ENCODE measurements around the gene C1orf232.

The C1orf232 gene

DNA sequence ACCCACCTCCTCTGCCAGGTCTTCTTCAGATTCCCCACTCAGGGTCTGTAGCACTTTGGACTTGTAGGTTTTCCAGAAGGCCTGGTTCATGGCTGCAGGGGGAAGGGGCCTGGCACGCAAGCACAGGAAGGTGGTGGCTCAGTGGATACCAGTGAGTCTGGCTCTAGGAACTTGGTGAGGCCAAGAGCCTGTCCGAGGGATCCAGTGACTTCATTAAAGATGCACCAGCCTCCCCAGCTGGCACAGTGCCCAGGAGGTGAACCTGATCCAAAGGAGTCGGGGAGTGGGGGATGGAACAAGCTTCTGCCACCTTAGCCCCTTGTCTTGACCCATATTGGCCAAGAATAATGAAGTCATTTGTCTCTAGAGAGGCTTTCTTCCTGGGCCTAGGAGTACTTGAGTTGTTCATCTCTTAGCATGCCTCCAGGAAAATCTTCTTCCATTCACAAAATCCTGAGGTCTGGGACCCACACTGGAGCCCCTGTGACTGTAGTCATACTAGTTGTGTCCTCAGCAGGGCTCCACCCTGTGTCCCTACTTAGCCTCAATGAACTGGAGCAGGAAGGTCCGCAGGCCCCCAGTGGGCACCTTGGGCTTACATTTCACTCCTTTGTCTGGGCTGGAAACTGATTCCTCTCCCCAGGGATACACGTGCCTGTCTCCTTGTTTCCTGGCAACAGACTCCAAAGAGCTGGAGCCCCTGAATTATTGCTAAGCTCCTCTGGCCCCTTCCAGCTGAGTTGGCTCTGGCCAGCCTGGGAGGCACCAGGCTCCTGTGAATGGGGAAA lies at the start of gene C1orf232:
Gene C1orf232 (minus strand): TSS at position 554 of the 788 bp plus-strand sequence. CDS start 464 bp downstream, at position 90.
- DNase-seq (ENCODE audit: low read depth in 2 of 2), result no peak

DNA sequence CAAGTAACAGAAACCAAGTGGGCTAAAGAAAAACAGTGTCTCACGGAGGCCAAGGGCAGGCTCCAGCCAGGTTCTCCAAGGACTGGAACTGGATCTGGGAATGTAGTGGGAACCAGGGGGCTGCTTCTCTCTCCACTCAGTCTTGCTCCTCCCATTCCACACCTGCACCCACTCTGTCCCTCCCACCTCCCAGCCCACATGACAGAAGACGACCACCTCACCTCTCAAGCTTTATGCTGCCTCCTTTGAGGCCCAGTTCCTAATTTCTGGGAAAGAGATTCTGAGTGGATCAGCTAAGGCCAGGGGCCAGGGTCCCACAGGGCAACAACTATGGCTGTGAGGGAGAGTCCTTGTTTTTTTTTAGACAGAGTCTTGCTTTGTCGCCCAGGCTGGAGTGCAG lies 46.5 kb upstream of the C1orf232 start:
- DNase-seq (ENCODE audit: low read depth in 2 of 2), result no peak

DNA sequence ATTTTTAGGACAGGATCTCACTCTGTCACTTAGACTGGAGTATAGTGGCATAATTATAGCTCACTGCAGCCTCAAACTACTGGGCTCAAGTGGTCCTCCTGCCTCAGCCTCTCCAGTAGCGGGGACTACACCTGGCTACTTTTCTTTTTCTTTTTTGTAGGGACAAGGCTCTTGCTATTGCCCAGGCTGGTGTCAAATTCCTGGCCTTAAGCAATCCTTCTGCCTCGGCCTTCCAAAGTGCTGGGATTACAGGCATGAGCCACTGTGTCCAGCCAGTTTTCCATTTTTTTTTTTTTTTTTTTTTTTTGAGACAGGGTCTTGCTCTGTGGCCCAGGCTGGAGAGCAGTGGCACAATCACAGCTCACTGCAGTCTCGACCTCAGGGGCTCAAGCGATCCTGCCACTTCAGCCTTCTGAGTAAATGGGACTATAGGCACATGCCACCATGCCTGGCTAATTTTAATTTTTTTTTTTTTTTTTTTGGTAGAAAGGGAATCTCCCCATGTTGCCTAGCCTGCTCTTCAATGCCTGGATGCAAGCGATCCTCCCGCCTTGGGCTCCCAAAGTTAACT lies 44.7 kb upstream of the C1orf232 start:
- DNase-seq (ENCODE audit: low read depth in 2 of 2), result no peak

DNA sequence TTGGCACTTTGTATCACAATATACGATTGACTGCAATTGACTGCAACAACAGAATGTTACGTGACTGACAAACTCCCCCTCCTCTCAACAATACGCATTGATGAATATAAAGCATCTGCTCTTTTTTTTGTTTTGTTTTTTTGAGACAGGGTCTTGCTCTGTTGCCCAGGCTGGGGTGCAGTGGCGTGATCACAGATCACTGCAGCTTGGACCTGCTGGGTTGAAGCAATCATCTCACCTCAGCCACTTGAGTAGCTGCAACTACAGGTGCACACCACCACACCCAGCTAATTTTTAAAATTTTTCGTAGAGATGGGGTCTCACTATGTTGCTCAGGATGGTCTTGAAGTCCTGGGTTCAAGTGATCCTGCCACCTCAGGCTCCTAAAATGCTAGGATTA lies 44.0 kb upstream of the C1orf232 start:
- DNase-seq (ENCODE audit: low read depth in 2 of 2), result no peak

DNA sequence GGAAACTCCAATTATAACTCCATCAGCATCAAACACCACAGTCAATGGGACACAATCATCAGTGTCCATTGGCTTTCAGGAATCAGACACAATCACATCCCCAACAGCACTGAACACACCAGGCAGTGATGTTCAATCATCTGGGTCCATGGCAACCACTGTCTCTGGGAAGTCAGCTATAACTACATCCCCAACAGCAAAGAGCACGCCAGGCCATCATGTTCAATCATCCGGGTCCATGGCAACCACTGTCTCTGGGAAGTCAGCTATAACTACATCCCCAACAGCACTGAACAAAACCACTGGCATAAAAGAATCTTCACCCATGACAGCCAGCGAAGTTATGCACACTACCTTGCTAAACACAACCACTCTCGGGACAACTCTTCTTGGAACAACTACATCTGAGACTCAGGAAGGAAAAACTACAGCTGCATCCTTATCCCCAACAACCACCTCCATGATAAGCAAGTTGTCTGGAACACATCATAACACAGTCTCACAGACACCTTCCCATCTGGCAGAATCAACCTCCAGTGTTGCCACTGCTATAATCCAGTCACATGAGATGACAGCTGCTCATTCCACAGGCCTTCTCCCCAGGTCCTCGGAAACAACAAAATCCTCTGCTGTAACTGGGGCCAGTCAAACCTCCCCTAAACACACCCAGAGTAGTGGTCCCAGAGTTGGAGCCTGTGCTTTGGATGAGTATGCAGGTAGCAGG lies 41.5 kb upstream of the C1orf232 start:
- DNase-seq (ENCODE audit: low read depth in 2 of 2), result no peak

DNA sequence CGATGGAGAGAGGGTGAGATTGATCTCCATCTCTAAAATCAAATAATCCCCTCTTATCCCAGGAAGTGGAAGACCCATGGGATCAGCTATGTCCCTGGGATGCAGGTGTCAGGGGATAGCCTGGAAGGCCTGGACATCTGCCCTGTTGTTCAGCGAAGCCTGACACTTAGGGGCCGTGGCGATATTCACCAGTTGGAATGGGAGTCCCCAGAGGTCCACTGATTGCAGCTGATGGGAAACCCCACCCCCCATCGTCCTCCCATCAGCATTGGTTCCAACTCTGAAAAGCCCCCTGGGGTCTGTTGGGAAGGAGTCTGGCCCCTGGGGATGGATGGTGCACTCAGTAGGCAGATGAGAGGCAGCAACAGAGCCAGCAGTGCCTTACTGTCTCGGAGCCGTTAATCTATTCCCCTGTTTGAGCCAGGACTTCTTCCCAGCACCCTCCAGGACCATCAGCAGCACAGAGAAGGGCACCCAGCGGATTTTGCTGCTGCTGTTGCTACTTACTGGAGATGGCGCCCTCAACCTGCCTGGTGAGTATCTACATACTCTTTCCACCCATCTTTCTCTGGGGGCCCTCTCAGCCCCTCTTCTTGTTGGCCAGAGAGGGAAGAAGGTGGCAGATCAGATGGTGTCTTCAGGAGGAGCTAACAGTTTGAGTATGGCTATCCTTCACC lies 35.0 kb upstream of the C1orf232 start:
- no peak for DNase-seq (ENCODE audit: low read depth in 2 of 2)

DNA sequence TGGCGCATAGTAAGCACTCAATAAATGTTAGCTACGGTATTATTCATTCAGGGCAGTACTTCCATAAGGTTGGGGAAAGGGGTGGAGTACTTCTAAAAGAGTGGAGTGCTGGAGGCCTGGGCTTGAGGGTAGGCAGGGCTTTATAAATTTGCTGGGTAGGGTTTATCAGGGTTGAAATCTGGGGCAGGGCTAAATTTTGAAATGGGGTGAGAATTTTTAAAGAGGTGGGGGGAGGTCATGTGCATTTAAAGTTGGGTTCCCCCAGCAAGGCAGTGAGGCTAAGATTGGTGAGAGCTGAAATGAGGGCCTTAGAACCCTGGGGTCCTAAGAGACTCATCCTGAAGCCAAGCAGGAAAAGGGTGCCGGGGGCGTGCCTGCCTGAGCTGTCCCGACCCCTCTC lies 31.6 kb upstream of the C1orf232 start:
- DNase-seq (ENCODE audit: low read depth in 2 of 2), result no peak

DNA sequence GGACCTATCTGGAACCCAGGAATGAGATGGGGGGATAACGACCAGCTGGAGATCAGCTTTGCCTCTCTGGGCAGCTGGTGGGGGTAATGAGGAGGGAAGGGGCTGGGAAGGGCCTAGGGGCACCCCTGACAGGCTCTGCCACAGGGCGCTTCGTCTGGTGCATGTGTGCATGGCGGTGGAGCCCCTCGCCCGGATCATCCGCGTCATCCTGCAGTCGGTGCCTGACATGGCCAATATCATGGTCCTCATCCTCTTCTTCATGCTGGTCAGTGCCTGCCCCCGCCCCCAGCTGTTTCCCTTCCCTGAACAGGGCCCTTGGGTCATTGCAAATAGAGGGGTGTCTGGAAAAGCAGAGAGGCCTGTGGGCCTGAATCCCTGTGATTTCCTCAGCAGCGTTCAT lies 29.1 kb upstream of the C1orf232 start:
- no peak for DNase-seq (ENCODE audit: low read depth in 2 of 2)

DNA sequence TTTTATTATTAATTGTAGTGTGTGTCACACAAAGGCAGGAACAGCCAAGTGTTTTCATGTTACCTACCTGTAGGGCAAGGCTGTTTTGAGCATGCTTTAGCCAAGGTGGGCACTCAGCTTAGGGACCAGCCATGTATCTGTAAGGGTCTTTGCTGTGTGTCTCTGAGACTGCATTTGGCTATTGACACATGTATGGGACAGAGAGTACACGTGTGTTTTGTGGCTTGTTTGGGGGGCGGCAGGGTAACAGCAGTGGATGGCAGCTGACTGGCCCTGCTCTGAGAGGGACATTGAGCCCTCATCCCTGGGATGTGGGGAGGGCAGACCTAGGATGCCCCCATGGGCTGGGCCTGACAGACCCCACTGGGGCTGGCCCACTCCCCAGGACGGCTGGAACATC lies 28.5 kb upstream of the C1orf232 start:
- DNase-seq (ENCODE audit: low read depth in 2 of 2), result no peak

DNA sequence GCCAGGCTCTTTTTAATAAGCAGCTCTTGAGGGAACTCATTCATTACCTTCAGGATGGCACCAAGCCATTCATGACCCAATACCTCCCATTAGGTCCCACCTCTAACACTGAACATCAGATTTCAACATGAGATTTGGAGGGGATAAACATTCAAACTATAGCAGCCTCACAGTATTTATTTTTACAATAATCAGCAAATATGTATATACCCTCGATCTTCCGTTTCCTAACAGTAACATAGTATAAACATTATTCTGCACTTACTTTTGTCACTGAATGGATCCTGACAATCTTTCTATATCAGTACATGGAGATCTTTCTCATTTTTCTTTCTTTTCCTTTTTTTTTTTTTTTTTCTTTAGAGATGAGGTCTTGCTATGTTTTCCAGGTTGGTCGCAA lies 27.0 kb upstream of the C1orf232 start:
- DNase-seq (ENCODE audit: low read depth in 2 of 2), result no peak

DNA sequence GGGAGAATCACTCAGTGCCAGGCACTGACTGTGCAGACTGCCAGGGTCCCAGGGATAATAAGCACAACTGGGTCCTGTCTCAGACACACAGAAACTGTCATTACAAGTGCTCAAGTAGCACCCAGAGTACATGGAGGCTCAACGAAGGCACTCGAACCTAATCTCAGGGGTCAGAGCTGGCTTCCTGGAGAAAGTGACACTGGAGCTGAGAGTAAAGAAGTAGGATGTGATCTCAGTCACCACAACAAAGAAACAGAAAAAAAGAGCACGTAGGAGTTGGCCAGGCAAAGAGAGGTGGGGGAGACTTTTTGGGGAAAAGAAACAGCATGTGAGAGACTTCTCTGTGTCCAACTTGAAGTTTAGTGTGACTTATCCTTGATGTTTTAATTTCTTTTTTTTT lies 23.0 kb upstream of the C1orf232 start:
- DNase-seq (ENCODE audit: low read depth in 2 of 2), result no peak

DNA sequence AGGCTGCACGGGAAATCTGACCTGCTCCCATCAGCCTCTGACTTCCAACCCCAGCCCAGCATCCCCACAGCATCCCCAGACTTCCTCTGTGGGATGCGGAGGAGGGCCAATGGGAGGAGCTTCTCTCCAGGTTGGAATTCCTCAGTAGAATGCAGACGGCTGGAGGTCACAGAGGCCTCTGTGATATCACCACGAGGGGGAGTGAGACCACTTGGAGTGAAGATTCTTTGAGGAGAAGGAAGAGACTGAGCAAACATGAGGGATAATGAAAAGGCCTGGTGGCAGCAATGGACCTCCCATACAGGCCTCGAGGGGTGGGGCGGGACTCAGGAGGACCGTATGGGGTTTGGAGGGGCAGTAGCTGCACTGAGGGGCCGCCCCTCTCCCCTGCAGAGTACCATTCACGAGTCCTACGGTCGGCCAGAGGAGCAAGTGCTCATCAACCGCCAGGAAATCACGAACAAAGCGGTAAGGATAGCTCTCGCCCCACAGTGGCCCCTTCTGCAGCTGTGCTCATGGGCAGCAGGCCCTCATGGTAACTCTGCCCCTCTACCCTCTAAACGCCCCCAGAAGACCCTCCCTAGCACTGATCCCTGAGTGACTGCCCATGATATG lies 21.7 kb upstream of the C1orf232 start, which contains the start of gene CATSPER4:
Gene CATSPER4 (plus strand): TSS at position 230 of the 615 bp plus-strand sequence. CDS start 26 bp downstream, at position 256.
- DNase-seq (ENCODE audit: low read depth in 2 of 2), result no peak

DNA sequence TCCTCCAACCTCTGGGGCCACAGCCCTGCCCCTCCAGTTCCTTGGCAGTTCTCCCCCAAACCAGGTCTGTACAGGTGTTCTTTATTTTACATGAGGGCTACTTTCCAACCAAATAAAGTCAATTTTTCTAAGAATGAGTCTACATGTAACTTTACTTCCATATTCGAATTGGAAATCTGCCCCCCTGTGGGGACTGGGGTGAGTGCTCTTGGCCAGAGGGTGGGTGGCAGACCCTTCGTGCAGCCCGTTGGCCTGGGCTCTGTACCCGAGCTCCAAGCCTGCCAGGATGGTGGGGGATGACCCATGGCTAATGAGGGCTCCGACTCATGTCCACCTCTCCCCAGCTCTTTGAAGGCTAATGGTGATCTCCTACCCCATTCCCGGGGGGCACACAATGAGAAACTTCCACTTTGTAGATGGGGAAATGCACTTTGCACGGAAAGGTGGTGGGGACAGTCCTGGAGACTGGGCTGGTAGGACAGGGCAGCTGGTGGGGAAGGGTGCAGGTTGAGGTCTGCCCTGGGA lies 21.1 kb upstream of the C1orf232 start:
- DNase-seq (ENCODE audit: low read depth in 2 of 2), result no peak

DNA sequence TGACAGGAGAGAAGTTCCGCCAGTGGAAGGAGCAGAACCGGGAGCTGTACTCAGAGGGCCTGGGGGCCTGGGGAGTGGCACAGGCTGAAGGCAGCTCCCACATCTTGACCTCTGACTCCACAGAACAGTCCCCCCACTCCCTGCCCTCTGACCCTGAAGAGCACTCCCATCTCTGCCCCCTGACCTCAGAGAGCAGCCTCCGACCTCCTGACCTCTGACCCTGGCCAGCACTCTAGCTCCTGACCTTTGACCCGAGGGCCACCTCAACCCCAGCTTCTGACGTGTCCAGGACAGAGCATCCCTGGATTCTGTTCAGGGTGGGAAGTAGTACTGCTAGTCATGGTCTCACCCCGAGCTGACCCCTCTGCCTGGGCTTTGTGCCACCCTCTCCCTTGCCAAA lies 20.6 kb upstream of the C1orf232 start:
- no peak for DNase-seq (ENCODE audit: low read depth in 2 of 2)

DNA sequence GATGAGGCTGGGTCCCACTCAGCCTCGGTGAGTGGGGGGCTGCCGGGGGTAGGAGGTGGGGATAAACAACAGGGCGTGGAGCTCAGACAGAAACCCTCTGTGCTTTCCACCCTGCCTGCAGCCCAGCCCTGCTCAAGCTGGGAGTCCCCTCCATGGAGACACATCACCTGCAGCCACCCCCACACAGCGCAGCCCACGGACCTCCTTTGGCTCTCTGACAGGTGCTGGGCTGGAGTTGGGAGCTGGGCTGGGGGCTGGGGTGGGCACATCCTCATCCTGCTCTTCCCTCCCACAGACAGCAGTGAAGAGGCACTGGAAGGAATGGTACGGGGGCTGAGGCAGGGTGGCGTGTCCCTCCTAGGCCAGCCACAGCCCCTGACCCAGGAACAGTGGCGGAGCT lies 19.7 kb upstream of the C1orf232 start:
- DNase-seq (ENCODE audit: low read depth in 2 of 2), result no peak

DNA sequence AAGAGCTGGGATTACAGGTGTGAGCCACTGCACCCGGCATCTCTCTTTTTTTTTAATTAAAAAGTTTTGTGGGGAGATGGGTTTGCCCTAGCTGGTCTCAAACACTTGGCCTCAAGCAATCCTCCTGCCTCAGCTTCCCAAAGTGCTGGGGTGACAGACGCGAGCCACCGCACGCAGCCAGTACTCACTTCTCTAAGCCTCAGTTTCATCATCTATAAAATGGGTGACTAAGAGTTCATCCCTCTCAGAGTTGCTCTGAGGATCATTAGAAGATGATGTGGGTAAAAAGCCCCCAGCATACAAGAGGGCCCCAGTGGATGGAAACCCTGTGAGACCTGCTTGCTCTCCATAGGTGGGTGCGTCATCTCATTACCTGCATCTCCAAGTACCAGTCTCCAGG lies 19.1 kb upstream of the C1orf232 start:
- no peak for DNase-seq (ENCODE audit: low read depth in 2 of 2)

DNA sequence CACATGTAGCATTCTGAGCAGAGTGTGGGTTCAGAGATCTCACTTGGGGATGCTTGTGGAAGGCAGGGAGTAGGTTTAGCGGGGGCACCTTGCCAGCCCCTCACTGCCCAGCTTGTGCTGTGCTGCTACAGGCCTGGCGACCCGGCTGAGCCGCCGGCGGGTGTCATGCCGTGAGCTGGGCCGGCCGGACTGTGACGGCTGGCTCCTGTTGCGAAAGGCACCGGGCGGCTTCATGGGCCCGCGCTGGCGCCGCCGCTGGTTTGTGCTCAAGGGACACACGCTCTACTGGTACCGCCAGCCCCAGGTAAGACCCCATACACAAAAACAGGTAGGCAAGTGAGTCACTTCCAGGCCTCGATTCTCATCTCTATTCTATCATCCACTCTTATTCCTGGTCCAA lies 16.1 kb upstream of the C1orf232 start:
- no peak for DNase-seq (ENCODE audit: low read depth in 2 of 2)

DNA sequence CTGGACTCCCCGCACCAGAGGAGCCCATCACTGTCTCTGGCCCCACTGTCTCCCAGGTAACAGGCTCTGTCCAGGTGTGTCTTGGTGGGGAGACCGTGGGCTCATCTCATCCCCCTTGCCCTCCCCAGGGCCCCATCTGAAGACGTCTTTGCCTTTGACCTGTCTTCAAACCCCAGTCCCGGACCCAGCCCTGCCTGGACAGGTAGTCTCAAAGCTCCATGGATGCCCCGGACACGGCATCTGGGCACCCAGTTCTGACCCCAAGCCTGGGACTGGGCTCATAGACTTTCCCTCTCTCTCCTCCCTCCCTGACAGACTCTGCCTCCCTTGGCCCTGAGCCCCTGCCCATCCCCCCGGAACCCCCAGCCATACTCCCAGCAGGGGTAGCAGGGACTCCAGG lies 15.3 kb upstream of the C1orf232 start:
- DNase-seq (ENCODE audit: low read depth in 2 of 2), result no peak

DNA sequence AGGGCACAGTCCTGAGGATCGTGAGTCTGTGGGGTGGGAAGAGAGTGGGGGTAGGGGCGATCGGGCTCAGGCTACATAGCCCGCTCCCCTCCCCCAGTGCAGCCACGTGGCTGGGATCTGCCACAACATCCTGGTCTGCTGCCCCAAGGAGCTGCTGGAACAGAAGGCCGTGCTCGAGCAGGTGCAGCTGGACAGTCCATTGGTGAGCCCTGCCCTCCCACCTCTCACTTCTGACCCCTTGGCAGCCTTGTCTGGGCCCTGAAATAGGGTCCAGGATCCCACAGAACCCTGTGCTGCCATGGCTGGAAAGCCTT lies 13.6 kb upstream of the C1orf232 start:
- DNase-seq (ENCODE audit: low read depth in 2 of 2), result no peak

DNA sequence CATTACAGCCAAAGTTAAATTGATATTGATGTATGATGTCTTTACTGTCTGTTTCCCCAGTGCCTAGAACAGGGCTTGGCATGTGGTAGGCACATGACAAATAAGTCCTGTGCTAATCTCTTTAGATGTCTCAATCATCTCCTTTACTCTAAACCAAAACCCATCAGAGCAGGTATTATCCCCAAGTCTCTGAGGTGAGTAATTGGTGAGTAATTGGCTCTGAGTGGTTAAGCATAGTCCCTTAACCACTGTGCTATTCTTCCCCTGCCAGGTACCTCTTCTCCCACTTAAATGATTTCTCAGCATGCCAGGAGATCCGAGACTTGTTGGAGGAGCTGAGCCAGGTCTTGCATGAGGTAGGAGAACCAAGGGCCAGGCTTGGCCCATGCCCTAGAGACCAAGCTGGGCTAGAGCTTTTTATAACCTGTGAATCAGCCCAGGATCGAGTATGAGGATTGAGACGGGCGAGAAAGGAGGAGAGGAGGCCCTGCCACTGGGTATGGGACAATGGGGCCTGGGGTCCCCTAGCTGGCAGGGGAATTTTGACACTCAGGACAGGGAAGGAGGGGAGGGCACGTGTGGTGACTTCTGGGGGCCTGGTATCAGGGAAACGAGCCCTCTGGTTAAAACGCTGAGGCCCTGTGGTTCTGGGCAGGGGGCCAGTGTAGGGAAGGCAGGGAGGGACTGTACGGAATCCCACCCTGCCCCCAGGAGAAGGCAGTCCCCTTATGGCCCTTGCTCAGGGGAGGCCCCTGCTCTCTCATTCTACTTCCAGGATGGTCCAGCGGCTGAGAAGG lies 13.0 kb upstream of the C1orf232 start:
- no peak for DNase-seq (ENCODE audit: low read depth in 2 of 2)

DNA sequence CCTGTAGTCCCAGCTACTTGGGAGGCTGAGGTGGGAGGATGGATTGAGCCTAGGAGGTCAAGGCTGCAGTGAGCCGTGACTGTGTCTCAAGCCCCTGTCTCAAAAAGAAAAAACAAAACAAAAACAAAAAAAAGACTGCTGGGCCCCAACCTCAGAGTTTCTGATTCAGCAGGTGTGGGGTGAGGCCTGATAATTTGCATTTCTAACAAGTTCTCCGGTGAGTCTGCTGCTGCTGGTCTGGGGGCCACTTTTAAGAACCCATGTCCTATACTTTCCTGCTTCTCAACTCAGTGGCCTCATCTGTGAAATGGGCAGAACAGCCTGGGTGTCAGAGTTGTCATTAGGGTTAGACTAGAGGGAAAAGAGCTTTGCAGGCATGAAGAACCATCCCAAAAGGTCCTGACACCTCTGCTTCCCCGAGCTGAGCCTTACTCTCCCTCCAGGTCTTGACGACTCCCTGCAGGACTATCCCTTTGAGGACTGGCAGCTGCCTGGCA lies 11.3 kb upstream of the C1orf232 start:
- no peak for DNase-seq (ENCODE audit: low read depth in 2 of 2)
